Stimulated activated naive CD4-positive, alpha-beta T cell treated with Interleukin-2 at 50 U/mL for 16 hours (primary cell): ENCODE measurements around the gene HJV.

Experiments used
- DNase-seq: peaks from one replicate; lab custom pipeline; 2025; lab: John Stamatoyannopoulos, UW

HJV gene

DNA sequence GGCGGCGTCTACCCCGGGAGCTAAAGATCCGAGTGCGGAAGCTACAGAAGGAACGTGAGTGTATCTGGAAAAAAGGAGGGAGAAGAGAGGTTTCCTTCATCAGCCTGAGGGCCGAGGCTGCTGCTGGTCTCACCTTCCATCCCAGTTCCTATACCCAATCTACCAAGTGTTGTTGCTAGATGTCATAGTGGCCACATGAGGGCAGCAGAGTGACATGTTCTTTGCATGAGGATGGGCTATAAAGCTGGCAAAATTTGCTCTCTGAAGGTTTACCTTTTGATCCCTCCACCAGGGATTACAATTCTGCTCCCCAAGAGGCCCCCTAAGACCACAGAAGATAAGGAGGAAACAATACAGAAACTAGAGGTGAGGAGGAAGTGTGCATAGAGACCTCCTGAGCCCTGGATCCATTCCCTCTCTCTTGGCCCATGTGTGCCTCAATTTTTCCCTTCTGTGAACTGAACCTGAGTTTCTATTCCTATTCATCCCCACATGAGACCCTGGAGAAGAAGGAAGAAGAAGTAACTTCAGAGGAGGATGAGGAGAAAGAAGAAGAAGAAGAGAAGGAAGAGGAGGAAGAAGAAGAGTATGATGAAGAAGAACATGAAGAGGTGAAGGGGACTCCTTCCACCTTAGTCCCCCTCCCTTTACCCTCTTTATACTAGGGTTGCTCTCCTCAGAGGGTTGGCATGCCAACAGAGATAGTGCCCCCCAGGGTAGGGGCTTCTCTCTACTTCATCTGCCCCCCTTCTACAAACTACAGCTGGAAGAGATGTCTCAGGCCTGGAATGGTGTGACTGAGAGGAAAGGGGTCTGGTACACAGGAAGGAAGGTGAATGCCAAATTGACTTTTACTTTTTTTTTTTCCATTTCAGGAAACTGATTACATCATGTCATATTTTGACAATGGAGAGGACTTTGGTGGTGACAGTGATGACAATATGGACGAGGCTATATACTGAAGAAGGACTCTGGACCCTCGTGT is 43.8 kb downstream of the HJV start:
- peak; percentile 61 for DNase-seq

DNA sequence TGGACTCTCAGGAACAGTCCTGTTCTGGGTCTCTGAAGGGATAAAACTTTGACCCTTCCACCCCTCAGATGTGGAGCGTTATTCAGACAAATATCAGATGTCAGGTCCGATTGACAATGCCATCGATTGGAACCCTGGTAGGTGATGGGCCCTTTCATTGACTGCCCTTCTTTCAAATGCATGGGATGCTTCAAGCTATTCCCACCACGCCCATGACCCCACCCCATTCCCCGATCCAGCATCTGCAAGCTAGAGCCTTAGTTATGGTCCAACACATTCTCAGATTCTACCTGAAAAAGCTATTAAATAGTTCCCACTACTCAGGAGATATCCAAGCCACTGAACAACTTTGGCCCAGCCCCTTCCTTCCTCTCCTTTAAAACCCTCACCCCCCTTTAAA is 44.5 kb downstream of the HJV start:
- DNase-seq = no peak

DNA sequence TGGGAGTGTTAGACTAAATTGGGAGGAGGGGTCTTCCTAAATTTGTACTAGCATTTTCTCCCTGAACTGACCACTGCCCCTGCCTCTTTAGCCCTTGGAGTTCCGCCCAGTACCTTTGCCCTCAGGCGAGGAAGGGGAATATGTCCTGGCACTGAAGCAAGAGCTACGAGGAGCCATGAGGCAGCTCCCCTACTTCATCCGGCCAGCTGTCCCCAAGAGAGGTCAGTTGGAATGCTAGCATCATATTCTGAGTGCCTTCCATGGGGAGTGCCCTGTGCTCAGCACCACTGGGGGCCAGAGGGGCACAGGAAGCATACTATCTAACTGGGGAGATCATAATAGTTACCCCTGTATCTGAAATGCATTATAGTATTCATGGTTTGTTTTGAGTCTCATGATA is 46.3 kb downstream of the HJV start:
- no peak for DNase-seq

DNA sequence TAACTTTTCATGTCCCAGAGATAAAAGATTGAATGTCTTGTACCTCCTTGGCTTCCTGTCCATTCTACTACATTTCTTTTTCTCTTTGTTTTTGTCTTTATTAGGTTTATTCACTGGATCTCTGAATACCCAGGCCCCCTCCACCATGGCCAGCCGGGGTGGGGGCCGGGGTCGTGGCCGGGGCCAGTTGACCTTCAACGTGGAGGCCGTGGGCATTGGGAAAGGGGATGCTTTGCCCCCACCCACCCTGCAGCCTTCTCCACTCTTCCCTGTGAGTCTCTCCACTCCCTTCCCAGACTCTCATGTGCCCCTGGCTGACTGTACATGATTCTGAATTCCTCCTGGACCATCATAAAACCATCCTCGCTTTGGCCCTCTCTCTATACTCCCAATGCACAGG is 46.8 kb downstream of the HJV start:
- no peak for DNase-seq

DNA sequence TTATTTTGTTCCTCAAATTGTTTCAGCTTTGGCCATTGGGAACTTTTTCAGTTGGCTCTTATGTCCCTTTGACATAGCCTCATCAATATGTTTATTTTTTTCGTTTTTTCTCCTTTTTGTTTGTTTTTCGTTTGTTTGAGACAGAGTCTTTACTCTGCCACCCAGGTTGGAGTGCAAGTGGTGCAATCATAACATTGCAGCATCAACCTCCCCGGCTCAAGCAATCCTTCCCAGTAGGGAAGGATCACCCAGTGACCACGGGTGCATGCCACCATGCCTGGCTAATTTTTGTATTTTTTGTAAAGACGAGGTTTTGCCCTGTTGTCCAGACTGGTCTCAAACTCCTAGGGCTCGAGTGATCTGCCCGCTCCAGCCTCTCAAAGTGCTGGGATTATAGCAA is 49.0 kb downstream of the HJV start:
- no peak for DNase-seq
